Stimulated activated CD8-positive, alpha-beta memory T cell treated with anti-CD3 and anti-CD28 coated beads, Interleukin-15, amount 100 ng/mL, for 48 hours (primary cell): Measurements from ENCODE around the gene UNC5B.
"Not testable (repeated sequence)": the region's sequence is repeated elsewhere in the genome, so short reads cannot be mapped to it uniquely, and the experiment has no call there.

Source experiments
- DNase-seq, 2 donors: peaks; one replicate each; pipeline ENCODE4 v3.0.0-alpha.2; 2020; ENCODE audit warnings: low read depth in 2 of 2

The UNC5B gene

GRCh38 chr10:71209352-71209715 is 3.0 kb upstream of the UNC5B start:
- DNase-seq = no peak

DNA sequence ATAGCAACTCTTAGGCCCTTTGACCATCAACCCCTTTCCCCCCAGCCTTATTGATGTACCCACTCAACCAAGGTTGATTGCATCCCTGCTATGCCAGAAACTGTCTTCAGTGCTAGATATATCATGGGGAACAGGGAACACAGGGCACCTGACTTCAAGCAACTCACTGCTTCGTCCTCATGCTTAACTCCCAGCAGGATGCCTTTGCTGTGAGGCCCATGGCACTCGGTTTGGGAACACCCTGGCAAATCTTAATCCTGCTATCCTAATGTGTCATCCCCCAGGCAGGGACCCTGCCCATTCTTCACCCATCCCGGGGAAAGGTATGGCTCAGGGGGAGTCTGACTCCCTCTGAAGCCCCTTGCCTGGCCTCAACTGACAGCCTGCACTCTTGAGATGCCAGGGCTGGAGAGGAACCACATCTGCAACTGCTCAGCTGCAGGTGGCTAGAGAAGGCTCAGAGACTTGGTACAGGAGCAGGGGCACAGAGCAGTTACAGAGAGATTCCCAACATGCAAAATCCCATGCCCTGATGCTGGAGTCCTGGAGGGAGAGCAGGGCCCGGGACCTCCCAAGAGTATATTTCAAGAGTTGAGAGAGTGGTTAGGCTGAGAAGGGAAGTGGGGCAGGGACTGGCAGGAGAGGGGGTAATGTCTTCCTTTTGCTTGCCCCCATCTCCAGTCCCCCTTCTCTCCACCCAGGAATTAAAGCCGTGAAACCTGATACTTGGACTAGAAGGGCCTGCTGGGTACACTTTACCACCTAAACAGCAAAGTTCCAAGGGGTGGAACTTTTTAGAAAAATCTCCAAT is 2.4 kb upstream of the UNC5B start:
- DNase-seq = no peak

DNA sequence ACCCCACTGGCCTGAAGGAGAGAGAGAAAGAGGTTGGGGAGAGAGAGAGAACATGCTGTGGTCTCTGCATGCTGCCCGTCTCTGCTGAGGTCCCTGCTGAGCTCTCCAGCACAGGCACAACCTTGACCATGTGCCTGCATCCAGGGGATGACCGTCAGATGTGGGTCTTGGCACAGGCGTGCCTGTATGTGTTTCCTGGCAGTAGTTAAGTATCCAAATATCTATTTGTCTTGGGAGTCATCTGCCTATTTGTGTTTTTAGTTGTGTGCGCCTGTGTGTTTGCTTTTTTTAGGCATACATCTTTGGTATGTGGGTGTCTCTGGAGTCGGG is 1.9 kb upstream of the UNC5B start:
- no peak for DNase-seq

DNA sequence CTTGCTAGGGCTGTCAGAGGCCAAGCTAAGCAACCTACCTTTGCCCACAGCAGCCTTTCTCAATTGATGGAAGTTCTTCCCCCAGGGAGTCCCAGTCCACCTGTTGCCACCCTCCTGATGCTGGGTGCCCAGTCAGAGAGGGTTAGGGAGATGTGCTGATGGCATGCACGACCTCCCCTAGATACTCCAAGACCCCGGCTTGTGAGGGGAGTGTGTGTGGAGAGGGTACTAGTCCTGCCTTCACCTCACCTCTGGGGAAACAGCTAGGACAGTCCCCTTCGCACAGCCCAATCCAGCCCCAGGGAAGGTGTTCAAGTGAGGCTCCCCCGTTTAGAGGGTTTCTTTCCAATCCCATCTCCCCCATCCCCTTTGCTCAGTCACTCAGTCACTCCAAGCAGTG is 1.3 kb upstream of the UNC5B start:
- no peak for DNase-seq

DNA sequence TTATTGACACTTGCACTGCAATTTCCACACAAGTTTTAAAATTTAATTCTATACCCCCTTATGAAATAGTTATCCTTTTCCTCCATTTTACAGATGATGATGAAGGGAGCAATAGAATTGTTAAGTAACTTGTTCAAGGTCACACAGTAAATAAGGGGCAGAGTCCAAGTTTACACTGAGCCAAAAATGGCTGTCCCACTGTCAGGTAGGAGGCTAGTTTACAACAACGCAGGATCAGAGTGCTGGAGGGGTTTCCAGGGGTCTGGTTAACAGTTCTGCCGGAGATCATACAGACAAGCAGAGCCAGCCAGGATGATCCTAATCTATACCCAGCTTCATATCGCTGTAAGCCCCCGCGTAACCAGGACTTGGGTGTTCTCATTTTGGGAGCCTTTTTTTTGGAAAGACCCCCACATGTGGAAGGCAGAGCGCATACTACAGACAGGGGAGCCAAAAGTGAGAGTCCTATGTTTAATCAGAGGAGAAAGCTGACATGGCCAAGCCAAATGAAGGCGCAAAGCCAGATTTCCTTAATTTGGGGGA is 524 bp upstream of the UNC5B start:
- DNase-seq = no peak

DNA sequence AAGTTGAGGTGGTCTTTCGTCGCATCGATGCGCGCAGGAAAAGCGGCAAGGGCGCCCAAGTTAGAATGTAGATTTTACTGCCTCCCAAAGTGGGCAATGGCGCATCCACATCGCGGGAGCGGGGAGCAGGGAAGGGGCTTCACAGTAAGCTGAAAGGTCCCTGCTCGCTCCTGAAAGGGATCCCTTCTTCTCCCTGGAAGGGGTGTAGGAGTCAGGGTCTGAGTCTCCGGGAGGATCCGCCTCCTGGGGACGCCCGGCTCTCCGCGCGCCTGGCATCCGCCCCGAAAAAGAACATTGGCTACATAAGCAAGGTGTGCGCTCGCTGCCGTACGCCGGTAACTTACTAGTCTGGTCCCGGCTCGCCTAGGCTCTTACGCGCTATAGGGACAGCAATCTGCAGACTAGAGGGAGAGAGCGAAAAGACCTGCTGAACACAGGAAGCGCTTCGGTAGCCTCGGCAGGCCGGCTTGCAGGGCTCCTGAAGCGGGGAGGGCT is 804 bp downstream of the UNC5B start:
- DNase-seq = peak in 1 of 2 donors; percentile 13

DNA sequence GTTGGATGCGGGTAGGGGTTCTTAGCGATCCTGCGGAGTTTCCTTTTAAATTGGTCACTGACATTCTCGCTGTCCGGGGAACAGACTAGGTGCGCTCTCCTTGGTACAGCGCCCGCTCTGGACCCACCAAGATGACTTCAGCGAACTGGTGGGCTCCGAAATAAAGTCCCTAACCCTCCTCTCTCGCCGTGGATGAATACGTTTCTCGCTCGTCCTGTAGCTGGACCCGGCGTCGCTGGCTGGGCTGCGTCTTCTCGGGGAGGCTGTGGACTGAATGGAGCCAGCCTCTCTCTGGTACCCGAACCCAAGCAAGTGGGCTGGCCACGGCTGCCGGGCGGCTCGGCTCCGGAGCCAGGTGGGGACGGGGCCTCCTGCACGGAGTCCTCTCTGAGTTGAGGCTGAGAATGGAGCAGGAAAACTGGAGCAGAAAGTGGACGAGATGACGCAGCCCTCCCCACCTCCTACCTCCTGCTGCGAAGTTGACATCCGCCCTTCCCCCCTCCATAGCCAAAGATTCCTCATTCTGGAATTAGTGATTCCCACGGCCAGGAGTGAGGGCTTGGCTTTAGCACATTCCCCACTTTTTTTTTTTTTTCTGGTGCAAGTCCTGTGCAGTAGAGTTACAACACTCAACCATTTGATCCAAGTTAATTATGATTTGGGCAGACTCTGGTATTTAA is 1.5 kb downstream of the UNC5B start:
- no peak for DNase-seq

DNA sequence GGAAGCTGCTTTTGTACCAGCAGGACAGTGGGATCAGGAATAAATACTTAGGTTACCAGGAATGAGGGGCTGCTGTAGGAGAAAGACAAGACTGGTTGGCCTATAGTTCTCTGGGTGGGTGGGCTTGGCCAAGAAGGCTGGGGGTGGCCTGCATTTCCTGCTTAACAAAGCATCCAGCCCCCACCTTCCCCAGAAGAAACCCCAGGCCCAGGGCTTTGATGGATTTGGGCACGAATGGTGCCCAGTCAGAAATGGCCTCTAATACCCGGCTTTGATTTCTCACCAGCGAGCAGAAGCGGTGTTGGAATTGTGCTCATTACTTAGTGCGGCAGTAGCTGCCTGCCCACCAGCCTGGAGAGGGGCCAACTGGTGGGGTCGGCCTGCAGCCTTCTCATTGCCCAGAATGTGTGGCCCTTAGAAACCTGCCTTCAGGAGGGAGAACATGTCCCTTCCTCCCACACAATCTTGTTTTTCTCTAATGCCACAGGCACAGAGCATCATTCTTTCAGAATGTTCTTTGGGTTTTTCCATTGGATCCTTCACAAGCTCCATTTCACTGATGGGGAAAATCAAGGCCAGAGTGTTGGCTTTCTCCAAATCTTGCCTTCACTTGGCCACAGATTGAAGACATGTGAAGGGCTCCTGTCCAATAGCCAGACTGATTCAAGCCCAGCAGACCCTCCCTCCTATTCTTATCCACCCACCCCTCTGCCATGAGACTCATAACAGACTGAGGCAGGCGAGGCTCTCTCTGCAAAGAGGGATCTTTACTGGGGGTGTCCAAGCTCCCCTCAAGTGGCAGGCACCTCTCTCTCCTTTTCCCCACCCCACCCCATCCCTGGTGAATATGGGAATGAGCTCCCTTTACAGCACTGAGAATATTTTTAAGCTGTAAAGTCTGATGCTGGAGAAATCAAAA is 2.5 kb downstream of the UNC5B start:
- no peak for DNase-seq

- no peak for DNase-seq
These were observed 4.0 kb downstream of the UNC5B start for GRCh38 chr10:71216363-71216695.

DNA sequence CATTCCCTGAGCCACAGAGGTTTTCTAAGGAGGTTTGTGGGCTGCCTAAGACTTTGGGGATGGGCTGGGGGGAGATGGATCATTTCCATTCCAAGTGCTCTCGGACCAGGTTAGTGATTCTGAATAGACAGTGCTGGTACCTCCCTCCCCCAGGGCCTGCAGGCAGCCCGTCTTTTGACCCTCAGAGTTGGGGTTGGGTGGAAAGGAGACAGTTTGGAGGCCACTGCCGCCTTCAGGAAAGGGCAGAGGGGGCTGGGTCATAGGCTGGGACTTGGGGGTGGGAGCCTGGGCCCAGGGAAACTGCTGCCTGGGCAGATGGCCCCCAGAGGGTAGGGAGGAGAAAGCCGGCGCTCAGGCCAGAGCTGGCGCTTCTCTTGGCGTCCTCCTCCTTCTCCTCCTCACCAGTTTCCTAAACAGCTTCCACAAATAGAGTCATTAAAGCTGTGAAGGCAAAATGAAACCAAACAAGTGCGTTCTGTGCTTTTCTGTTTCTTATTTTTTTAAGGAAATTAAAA is 4.4 kb downstream of the UNC5B start:
- DNase-seq = no peak

DNA sequence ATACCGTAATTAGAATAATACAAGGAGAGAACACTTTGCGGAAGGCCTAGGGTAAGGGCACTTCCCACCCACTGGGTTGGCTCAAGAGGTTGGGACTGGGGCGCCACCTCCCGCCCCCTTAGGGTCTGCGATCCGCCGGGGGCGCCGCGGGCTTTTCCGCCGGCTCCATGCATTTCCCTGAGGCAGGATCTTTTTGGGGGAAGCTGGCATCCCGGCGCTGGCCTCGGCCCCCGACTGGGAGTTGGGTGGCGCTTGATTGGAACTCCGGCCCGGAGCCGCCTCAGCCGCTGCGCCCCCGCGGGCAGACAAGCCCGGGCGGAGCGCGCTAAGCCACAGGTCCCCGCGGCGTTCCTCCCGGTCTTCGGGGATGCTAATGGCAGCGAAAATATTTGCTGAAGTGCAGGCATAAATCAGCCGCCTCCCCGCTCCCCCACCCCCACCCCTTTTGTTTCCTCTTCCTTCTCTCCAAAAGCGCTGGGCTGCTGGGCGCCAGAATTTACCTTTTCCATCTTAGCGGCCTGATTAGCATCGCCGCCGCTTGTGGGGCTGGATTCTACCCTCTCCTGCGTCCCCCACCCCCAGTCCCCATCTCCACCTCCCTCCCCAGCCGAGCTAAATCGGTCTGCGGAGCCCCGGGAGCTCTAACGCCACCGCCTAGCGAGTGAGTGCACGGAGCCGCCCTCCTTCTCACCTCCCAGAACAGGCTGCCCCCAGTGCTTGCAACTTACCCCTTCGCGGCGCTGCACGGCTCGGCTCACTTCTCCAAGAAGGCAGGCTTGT is 5.1 kb downstream of the UNC5B start:
- DNase-seq = no peak

DNA sequence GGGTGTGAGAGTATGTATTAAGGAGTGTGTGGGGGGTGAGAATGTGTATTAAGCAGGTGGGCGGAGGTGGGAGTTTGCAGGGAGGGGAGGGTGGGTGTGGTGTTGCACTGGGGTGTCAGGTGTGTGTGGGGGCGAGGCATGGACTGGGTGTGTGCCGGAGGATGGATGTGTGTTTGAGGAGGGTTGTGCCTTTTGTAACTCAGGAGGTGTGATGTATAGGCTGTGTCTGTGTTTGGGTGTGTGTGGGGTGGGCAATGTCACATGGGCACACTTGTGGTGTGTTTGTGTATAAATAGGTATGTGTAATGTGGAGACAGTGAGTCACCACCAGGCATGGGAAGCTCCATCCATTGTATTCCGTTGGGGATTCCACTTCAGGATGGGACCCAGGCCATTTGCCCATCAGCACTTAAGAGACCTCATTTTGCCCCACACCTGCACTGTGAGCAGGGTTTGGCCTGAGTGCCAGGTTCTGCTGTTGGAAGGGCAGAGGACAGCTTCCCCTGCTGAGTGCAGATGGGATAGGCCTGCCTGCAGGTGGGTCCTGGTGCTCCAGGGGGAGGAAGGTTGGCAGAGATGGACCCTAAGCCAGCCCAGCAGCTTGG is 5.8 kb downstream of the UNC5B start:
- DNase-seq = no peak

DNA sequence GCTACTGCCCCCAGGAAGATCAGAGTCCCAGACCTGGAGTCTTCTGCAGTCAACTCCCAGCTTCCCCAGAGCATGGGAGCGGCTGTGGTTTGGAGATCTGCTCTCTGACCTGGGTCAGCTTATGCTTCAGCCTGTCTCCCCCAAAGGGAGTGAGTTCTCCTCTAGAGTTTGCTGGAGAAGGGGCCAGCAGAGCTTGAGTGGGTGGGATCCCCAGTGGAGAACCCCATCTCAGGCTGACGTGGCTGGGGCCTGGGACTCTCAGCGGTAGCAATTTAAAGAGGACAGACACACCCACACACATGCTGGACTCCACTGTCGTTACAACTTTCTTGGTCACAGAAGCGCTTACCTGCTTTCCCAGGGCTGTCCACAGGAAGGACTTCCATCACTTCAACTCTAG is 6.3 kb downstream of the UNC5B start:
- DNase-seq = no peak

GRCh38 chr10:71219236-71219917 is 7.0 kb downstream of the UNC5B start:
- not testable (repeated sequence) for DNase-seq

DNA sequence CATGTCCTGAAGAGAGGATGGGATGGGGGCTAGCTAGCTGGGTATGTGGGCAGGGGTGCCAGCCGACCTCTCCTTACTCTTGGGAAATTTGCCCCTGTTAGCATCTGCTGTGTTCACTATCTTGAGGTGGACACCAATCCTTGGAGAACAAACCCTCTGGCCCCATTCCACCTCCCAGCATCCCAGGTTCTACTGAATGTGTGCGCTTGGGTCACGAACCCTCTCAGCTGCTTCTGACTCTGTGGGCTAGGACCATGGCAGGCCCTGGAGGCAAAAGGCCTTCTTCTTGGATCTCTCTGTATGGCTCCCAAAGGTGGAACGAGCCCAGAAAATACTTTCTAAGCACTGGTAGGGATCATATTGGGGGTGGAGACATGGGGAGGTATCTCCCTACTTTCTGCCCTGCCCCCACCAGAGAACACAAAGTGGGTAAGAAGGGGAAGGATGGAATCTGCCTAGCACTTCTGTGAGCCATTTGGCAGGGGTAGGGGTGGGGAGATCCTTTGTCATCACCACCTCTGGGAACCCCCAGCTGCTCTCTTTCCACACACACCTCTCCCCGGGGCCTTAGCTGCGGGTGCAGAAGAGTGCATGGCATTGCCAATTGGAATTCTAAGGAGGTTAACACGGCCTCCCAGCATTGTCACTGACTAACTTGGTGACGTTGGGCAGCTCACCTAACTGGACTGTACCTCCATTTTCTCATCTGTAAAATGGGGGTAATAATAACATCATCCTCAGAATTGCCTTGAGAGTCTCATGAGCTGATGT is 7.7 kb downstream of the UNC5B start:
- no peak for DNase-seq

DNA sequence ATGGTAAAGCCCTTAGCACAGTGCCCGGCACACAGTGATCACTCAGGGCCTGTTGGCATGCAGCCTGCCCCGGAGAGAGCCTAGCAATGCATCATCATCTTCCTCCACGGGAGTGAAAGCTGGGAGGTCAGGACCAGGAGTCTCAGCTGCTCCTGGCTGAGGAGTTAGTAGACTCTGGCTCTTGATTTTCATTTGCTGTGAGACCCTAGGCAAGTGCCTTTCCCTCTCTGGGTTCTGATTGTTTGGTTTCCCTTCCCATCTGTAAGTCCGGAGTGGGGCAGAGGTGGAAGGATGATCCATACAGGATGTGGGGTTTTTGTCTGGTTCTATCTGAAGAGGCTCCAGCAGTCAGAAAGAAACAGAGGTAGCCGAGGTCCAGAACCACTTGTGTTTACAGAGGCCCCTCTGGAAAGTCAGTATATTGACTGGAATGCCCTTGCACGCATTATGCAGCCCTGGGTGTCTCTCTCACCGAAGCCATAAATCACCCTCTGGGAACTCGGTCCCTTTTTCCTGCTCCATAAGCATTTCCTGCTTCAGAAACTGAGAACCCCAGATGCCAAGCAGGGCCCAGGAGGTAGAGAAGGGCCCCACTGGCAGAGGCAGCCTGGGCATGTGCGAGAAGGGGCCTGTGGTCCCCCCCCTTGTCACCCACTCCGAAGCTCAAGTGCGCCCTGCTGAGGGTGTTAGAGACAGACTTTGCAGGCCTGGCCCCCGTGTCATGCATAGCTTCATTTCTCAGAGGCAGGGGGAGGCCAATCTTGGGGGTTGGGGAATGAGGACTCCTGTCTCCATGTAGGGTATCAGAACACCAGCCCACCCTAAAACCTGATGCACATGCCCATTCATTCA is 8.5 kb downstream of the UNC5B start:
- no peak for DNase-seq

- no peak for DNase-seq
These were observed 9.3 kb downstream of the UNC5B start for GRCh38 chr10:71221586-71222202.
